Stimulated activated naive B cell treated with anti-CD40 and anti-IgM and Interleukin-4, amounts not matched to agents 10 μg/mL and 1 μg/mL and 100 μg/mL, for 72 hours (primary cell): ENCODE results near the gene LY86.
A peak's percentile ranks its signal among the peaks of the same experiment; 100 is the strongest.

Source experiments
- ATAC-seq, 2 donors: fragments of 150-1000 bp; cut with Tn5 transposase; replicated peaks; 2 replicates each; pipeline ENCODE4 v1.10.0; 2021; ENCODE audit warnings: moderate library complexity in 1 of 2
- DNase-seq: peaks from one replicate; pipeline ENCODE4 v3.0.0; 2021
- H3K27ac Mint-ChIP-seq: one replicate; pipeline ENCODE4 v1.8.0; 2022; ENCODE audit warnings: mild to moderate bottlenecking, mixed read lengths
- H3K27me3 Mint-ChIP-seq, 2 donors: one replicate each; pipeline ENCODE4 v1.8.0; 2022; ENCODE audit warnings: mixed read lengths in 2 of 2
- H3K36me3 Mint-ChIP-seq, 2 donors: one replicate each; pipeline ENCODE4 v1.8.0; 2022; ENCODE audit warnings: mixed read lengths in 2 of 2, mild to moderate bottlenecking in 1 of 2
- H3K4me1 Mint-ChIP-seq, 2 donors: one replicate each; pipeline ENCODE4 v1.8.0; 2022; ENCODE audit warnings: mixed read lengths in 2 of 2, mild to moderate bottlenecking in 1 of 2
- H3K4me3 Mint-ChIP-seq, 2 donors: one replicate each; pipeline ENCODE4 v1.8.0; 2022; ENCODE audit warnings: mild to moderate bottlenecking in 2 of 2, mixed read lengths in 2 of 2, moderate library complexity in 1 of 2
- H3K9me3 Mint-ChIP-seq, 2 donors: one replicate each; pipeline ENCODE4 v1.8.0; 2022; ENCODE audit warnings: mixed read lengths in 2 of 2, mild to moderate bottlenecking in 1 of 2

The LY86 gene

DNA sequence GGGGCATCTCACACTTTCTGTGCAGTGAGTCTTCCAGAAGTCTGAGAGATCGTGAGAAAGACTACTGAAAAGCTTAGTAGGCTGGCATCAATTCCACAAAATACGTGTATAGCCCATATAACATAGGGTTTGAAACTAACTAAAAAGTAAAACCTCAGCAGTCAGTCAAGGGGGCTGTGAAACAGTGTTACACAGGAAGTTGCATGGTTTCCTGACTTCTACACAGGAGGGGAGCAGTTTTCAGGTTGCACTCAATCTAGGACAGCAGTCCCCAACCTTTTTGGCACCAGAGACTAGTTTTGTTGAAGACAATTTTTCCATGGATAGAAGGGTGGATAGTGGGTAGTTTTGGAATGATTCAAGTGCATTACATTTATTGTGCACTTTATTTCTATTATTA lies 4.7 kb upstream of the LY86 start:
- no peak for ATAC-seq
- Mint-ChIP-seq H3K4me3 (peak overlapping the region in 1 of 2 donors; percentile 4), H3K27me3 (no peaks in the 10 kb centered on the region), H3K36me3 (peaks cover 10 to 17% of the 10 kb centered on the region in 2 donors), H3K4me1 (peaks cover 43 to 59% of the 10 kb centered on the region in 2 donors), H3K27ac (no peak overlapping the region), H3K9me3 (peaks cover 8 to 9% of the 10 kb centered on the region in 2 donors)
- no peak for DNase-seq

DNA sequence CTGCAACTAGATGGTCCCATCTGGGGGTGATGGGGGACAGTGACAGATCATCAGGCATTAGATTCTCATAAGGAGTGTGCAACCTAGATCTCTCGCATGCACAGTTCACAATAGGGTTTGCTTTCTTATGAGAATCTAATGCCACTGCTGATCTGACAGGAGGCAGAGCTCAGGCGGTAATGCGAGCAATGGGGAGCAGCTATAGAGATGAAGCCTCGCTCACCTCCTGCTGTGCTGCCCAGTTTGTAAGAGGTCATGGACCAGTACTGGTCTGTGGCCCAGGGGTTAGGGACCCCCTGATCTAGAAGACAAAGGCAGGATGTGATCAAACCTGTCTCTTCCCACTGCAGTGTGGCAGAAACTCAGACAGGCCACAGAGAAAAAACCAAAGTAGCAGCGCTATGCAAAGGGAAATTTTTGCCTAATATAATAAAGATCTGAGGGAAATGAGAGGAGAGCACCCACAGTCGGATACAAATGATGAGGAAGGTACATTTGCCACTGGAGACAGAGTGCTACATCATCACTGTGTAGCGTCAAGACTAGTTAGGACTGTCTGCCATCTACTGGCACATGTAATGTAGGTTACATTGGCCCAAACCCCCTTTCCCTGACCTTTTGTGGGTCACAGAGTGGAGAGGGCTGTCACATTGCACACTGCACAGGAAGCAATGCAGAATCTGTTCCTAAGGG lies 4.1 kb upstream of the LY86 start:
- Mint-ChIP-seq H3K36me3 (peaks cover 9 to 13% of the 10 kb centered on the region in 2 donors), H3K27me3 (no peaks in the 10 kb centered on the region), H3K4me1 (peaks cover 37 to 59% of the 10 kb centered on the region in 2 donors), H3K9me3 (peaks cover 7 to 8% of the 10 kb centered on the region in 2 donors), H3K4me3 (no peak overlapping the region), H3K27ac (no peak overlapping the region)
- ATAC-seq = peak in 1 of 2 donors; percentile 15
- no peak for DNase-seq

DNA sequence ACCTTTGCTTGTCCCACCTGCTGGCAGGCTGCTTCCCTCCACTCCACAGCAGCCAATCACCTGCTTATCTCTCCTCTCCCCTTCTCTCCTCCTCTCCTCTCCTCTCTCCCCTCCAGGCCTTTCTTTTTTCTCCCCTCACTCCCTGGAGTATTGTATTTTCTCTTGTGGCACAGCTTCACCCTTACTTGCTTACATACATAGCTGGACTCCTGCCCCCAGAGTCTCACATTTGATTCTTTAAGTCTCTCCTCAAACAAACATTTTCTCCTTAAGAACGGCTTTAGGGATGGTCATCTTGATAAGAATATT lies 3.6 kb upstream of the LY86 start:
- peaks cover 5 to 8% of the 10 kb centered on the region in 2 donors for H3K36me3 Mint-ChIP-seq
- no peaks in the 10 kb centered on the region for H3K27me3 Mint-ChIP-seq
- peaks cover 2 to 5% of the 10 kb centered on the region in 2 donors for H3K9me3 Mint-ChIP-seq
- H3K4me1 Mint-ChIP-seq = peaks cover 35 to 58% of the 10 kb centered on the region in 2 donors
- H3K4me3 Mint-ChIP-seq = no peak overlapping the region
- ATAC-seq (no peak), DNase-seq (no peak)
- H3K27ac Mint-ChIP-seq = no peak overlapping the region

DNA sequence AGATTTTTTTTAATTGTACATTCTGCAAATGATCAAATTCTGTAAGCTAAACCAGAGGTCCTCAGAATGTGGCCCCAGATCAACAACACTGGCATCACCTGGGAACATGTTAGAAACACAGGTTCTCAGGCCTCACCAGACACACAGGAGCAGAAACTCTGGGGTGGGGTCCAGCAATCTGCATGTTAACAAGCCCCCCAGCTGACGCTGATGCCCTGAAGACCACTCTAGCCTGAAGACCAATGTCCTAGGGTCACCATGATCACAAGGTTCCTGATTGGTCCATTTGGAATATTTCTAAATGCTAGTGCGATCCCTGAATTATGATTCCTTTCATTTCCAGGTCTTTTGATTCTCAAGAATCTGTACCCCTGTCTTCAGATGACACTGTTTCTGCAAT lies 2.4 kb upstream of the LY86 start:
- peak overlapping the region; percentile 98 for H3K27ac Mint-ChIP-seq

DNA sequence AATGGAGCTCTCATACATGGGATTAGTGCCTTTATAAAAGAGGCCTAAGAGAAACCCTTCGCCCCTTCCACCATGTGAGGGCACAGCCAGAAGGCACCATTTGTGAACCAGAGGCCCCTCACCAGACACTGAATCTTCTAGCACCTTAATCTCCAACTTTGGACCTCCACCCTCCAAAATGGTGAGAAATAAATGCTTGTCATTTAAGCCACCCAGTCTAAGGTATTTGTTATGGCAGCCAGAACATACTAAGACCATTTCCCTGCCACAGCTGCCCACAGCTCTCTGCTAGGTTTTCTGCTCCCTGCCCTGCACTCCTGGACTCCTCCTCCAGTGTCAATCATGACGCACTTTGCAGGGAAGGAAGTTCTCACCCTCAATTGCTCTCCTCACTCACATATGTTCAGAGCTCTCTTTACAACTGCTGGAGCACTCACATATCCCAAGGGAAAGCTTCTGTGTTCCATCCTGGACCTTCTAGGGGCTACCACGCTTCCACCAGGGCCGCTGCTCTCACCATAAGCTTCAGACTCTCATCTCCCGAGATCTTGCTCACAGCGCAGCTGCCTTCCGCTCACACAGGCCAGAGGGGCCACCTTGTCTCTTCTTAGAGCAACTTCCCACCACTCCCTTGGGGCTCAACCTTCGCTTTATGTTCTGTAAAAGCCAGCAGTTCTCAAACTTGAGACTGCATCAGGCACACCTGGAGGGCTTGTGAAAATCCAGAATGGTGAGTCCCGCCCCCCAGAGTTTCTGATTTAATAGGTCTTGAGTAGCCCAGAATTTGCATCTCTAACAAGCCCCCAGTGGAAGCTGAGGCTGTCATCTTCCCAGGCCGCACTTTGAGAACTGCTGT lies 1.6 kb upstream of the LY86 start:
- Mint-ChIP-seq H3K4me3 (peak overlapping the region; percentile 86), H3K27me3 (no peaks in the 10 kb centered on the region), H3K36me3 (peaks cover 0 to 3% of the 10 kb centered on the region in 2 donors), H3K9me3 (peaks cover 0 to 1% of the 10 kb centered on the region in 2 donors), H3K4me1 (peaks cover 46 to 71% of the 10 kb centered on the region in 2 donors), H3K27ac (peak overlapping the region; percentile 98)
- ATAC-seq (peak; percentile 58 to 64), DNase-seq (peak; percentile 65)

More for the DNA sequence above, 2.4 kb upstream of the LY86 start:
- Mint-ChIP-seq H3K36me3 (no peaks in the 10 kb centered on the region), H3K9me3 (peaks cover 0 to 1% of the 10 kb centered on the region in 2 donors), H3K27me3 (no peaks in the 10 kb centered on the region), H3K4me1 (peaks cover 40 to 64% of the 10 kb centered on the region in 2 donors), H3K4me3 (peak overlapping the region in 1 of 2 donors; percentile 86)
- DNase-seq (no peak), ATAC-seq (no peak)

DNA sequence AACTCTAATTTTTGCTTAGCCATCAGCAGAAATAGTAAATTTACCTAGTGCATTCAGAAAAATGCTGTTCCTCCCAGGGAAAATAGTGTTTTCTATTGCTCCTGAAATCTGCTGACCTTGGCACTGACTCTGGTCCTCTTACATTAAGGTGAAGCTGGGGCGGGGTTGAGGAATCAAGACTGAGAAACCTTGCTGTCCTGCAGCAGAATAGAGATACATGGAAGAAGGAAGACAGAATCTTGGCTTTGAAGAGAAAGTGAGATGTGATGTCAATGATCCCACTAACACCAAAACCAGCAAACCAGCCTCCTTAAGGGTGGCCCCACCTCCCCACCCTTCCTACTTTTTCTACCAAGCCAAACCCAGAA lies 840 bp upstream of the LY86 start:
- Mint-ChIP-seq H3K4me3 (peak overlapping the region; percentile 86 to 90), H3K27ac (peak overlapping the region; percentile 94), H3K27me3 (no peaks in the 10 kb centered on the region), H3K36me3 (peaks cover 0 to 5% of the 10 kb centered on the region in 2 donors), H3K4me1 (peaks cover 54 to 79% of the 10 kb centered on the region in 2 donors), H3K9me3 (peaks cover 0 to 1% of the 10 kb centered on the region in 2 donors)
- DNase-seq = no peak
- no peak for ATAC-seq

- peaks cover 0 to 15% of the 10 kb centered on the region in 2 donors for H3K36me3 Mint-ChIP-seq
- ATAC-seq = peak; percentile 41 to 43
Measured at GRCh38 chr6:6588924-6589709, 597 bp downstream of the LY86 start.

GRCh38 chr6:6590530-6590929 lies 2.0 kb downstream of the LY86 start:
- no peaks in the 10 kb centered on the region for H3K27me3 Mint-ChIP-seq
- H3K27ac Mint-ChIP-seq = peak overlapping the region; percentile 96
- H3K4me1 Mint-ChIP-seq = peaks cover 64 to 90% of the 10 kb centered on the region in 2 donors
- peaks cover 5 to 24% of the 10 kb centered on the region in 2 donors for H3K36me3 Mint-ChIP-seq
- H3K9me3 Mint-ChIP-seq = no peaks in the 10 kb centered on the region
- H3K4me3 Mint-ChIP-seq = peak overlapping the region; percentile 0 to 68
- DNase-seq (no peak), ATAC-seq (no peak)

More at GRCh38 chr6:6588924-6589709, 597 bp downstream of the LY86 start:
- no peaks in the 10 kb centered on the region for H3K27me3 Mint-ChIP-seq
- no peaks in the 10 kb centered on the region for H3K9me3 Mint-ChIP-seq
- H3K4me1 Mint-ChIP-seq = peaks cover 64 to 87% of the 10 kb centered on the region in 2 donors
- H3K4me3 Mint-ChIP-seq = peak overlapping the region; percentile 86 to 90
- H3K27ac Mint-ChIP-seq = peak overlapping the region; percentile 94
- peak; percentile 42 for DNase-seq

DNA sequence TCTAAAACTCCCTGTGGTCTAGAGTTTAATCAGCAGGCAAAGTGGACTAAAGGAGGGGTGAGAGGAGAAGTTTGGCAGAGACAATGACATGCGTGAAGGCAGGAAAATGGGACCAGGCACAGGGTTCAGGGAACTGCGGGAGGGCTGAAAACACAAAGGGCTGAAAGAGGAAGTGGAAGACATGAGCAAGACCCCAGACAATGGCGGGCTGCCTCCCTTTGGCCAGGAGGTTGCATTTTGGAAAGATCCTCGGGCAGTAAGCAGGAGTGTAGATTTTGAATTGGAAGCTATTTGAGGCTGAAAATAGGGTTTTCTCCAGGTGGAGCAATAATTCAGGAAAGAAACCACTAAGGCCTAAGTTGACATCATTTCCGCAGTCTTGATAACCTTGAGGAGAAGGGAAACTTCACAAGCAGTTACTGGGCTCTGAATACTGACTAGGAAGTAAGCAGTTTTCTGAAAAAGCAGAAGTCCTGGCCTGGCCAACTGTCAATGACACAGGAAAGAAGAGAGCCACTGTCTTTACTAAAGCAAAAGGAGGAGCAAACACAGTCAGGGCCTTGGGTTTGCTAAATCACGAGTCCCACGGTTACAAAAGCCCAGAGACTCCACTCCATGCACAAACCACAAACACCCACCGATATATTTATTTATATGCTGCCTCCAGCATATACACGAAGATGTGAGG lies 3.4 kb downstream of the LY86 start:
- Mint-ChIP-seq H3K4me1 (peaks cover 70 to 97% of the 10 kb centered on the region in 2 donors), H3K36me3 (peaks cover 9 to 26% of the 10 kb centered on the region in 2 donors), H3K4me3 (peak overlapping the region; percentile 68 to 78), H3K9me3 (no peaks in the 10 kb centered on the region), H3K27ac (peak overlapping the region; percentile 96), H3K27me3 (no peaks in the 10 kb centered on the region)
- peak; percentile 61 to 63 for ATAC-seq
- DNase-seq = peak; percentile 63

DNA sequence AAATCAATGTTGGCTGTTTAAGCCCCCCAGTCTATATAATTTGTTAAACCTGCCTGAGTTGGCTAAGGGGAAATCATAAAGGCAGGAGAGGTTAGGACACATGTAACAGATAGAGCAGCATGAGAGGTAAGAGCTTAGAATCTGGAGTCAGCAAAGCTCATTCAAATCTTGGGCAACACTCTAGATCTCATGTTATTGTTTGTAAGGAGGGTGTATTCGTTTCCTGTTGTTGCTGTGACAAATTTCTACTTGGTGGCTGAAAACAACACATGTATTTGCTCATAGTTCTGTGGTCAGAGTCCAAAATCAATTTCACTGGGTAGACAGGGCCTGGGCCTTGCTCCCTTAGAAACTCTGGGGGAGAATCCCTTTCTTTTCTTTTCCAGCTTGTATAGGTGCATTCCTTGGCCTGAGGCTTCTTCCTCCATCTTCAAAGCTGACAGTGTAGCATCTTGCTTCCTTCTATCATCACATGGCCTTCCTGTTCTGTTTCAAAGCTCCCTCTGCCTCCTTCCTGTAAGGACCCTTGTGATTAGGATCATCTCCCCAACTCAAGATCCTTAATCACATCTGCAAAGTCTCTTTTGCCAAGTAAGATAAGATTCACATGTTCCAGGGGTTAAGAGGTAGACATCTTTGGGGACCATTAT lies 4.4 kb downstream of the LY86 start:
- peak overlapping the region; percentile 68 to 78 for H3K4me3 Mint-ChIP-seq
- peaks cover 65 to 96% of the 10 kb centered on the region in 2 donors for H3K4me1 Mint-ChIP-seq
- peak overlapping the region; percentile 96 for H3K27ac Mint-ChIP-seq
- H3K36me3 Mint-ChIP-seq = peaks cover 11 to 26% of the 10 kb centered on the region in 2 donors
- no peak for ATAC-seq
- no peaks in the 10 kb centered on the region for H3K27me3 Mint-ChIP-seq
- no peak for DNase-seq
- H3K9me3 Mint-ChIP-seq = no peaks in the 10 kb centered on the region

GRCh38 chr6:6593867-6594468 lies 5.4 kb downstream of the LY86 start:
- Mint-ChIP-seq H3K27me3 (no peaks in the 10 kb centered on the region), H3K9me3 (no peaks in the 10 kb centered on the region), H3K4me3 (no peak overlapping the region), H3K4me1 (peaks cover 67 to 94% of the 10 kb centered on the region in 2 donors), H3K36me3 (peaks cover 11 to 33% of the 10 kb centered on the region in 2 donors), H3K27ac (peak overlapping the region; percentile 96)
- ATAC-seq = no peak
- no peak for DNase-seq

GRCh38 chr6:6595025-6595424 lies 6.5 kb downstream of the LY86 start:
- no peaks in the 10 kb centered on the region for H3K27me3 Mint-ChIP-seq
- DNase-seq = no peak
- H3K9me3 Mint-ChIP-seq = no peaks in the 10 kb centered on the region
- H3K36me3 Mint-ChIP-seq = peaks cover 11 to 34% of the 10 kb centered on the region in 2 donors
- no peak for ATAC-seq
- H3K27ac Mint-ChIP-seq = peak overlapping the region; percentile 1
- H3K4me1 Mint-ChIP-seq = peaks cover 67 to 94% of the 10 kb centered on the region in 2 donors
- H3K4me3 Mint-ChIP-seq = no peak overlapping the region

- H3K9me3 Mint-ChIP-seq = no peaks in the 10 kb centered on the region
- DNase-seq (no peak), ATAC-seq (no peak)
- H3K27ac Mint-ChIP-seq = peak overlapping the region; percentile 80
- H3K27me3 Mint-ChIP-seq = no peaks in the 10 kb centered on the region
- peaks cover 65 to 95% of the 10 kb centered on the region in 2 donors for H3K4me1 Mint-ChIP-seq
- H3K36me3 Mint-ChIP-seq = peaks cover 15 to 38% of the 10 kb centered on the region in 2 donors
- peak overlapping the region in 1 of 2 donors; percentile 13 for H3K4me3 Mint-ChIP-seq
Measured at GRCh38 chr6:6595952-6596351, 7.4 kb downstream of the LY86 start.
